ENCODE measurements around the gene TMEM51.
A peak's percentile ranks its signal among the peaks of the same experiment; 100 is the strongest.

TMEM51 gene

DNA sequence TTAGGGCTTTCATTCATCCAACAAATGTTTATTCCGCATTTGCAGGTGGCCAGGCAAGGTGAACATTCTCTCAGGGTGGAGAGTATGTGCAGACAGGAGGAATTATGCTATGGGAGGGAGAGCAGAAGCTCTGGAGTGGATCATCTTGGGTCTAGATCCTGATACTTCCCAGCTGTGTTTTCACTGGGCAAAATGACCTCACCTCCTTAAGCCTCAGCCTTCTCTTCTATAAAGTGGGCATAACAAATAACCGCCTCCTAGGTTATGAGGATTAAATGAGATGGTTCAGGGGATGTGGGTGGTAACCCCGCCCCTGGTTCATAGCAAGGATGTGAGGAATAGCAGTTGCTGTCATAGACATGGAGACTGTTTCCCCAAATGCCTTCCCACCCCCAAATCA lies 1.7 kb upstream of the TMEM51 start:
- no peak for TF ChIP-seq CTCF (IDR thresholded peaks at IDR 0.05; ENCODE audit: insufficient read depth, low read depth, low read length, missing control alignments)
- DNase-seq (ENCODE audit: low read depth): no peak
- no peak overlapping the region for H3K4me3 ChIP-seq (ENCODE audit: low read depth, low read length)

- TF ChIP-seq CTCF (IDR thresholded peaks at IDR 0.05; ENCODE audit: insufficient read depth, low read depth, low read length, missing control alignments): peak; percentile 22
- H3K4me3 ChIP-seq (ENCODE audit: low read depth, low read length): peak overlapping the region; percentile 17
- DNase-seq (ENCODE audit: low read depth): peak; percentile 48
Measured at GRCh38 chr1:15152318-15153183, 996 bp upstream of the TMEM51 start.

GRCh38 chr1:15153842-15154479 lies 414 bp downstream of the TMEM51 start:
- H3K4me3 ChIP-seq (ENCODE audit: low read depth, low read length): no peak overlapping the region; the same call in 1 of the 2 replicates
- no peak for DNase-seq (ENCODE audit: low read depth)
- peak; percentile 52 for TF ChIP-seq CTCF (IDR thresholded peaks at IDR 0.05; ENCODE audit: insufficient read depth, low read depth, low read length, missing control alignments)

DNA sequence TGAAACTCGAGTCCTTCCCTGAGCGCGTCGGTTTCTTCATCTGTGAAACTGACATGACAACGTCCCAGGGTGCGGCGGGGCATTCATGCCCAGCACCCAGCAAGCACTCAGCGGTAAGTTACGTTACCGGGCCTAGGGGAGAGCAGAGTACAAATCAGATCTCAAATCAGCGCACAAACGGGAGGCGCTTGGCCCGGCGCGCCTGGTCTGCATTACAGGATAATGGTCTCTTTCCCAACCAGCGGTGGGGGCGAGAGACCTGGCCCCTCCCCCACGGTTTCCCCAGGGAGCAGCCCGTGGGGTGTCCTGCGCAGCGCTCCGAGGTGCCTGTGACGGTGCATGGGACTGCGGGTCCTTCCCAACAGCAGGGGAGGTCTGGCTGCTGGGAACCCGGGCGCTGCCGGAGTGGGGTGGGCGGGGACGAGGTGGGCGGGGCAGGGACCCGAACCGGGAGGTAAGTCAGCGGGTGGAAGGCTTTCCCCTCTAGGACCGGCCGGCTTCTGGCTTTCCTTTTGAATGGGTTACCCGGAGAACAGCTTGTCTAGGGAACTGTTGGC lies 1.0 kb downstream of the TMEM51 start:
- TF ChIP-seq CTCF (IDR thresholded peaks at IDR 0.05; ENCODE audit: insufficient read depth, low read depth, low read length, missing control alignments): no peak
- no peak for DNase-seq (ENCODE audit: low read depth)
- no peak overlapping the region for H3K4me3 ChIP-seq (ENCODE audit: low read depth, low read length)

- no peak for TF ChIP-seq CTCF (IDR thresholded peaks at IDR 0.05; ENCODE audit: insufficient read depth, low read depth, low read length, missing control alignments)
- no peak for DNase-seq (ENCODE audit: low read depth)
- no peak overlapping the region for H3K4me3 ChIP-seq (ENCODE audit: low read depth, low read length)
Measured at GRCh38 chr1:15155191-15155590, 1.6 kb downstream of the TMEM51 start.

- no peak for TF ChIP-seq CTCF (IDR thresholded peaks at IDR 0.05; ENCODE audit: insufficient read depth, low read depth, low read length, missing control alignments)
- no peak overlapping the region for H3K4me3 ChIP-seq (ENCODE audit: low read depth, low read length)
- peak; percentile 49 for DNase-seq (ENCODE audit: low read depth)
Measured at GRCh38 chr1:15155888-15156741, 2.6 kb downstream of the TMEM51 start.

Measured in GM12865 (cell line).